HG03442 (cell line): ENCODE measurements around the gene SMYD2.

Experiments
- ATAC-seq: cut with Tn5 transposase; IDR thresholded peaks from one replicate; pipeline ENCODE4 v1.9.1; 2021; ENCODE audit warnings: mild to moderate bottlenecking, moderate library complexity; ENCODE audit not compliant: unreplicated experiment

The SMYD2 gene

GRCh38 chr1:214384373-214385079 is 103.6 kb downstream of the SMYD2 start:
- ATAC-seq, result no peak

- ATAC-seq, result no peak
Measured at GRCh38 chr1:214385428-214385827, 104.5 kb downstream of the SMYD2 start.

GRCh38 chr1:214386333-214386732 is 105.4 kb downstream of the SMYD2 start:
- no peak for ATAC-seq
